Esophagus muscularis mucosa (tissue), 4 donors: Measurements from ENCODE around the gene DENND2A. TPM values are rescaled to one million over a fixed set of nuclear protein-coding genes. Genes with fewer than 3 reads are reported as not detected.
A peak's percentile ranks its signal among the peaks of the same experiment; 100 is the strongest.
"Not testable (repeated sequence)": the region's sequence is repeated elsewhere in the genome, so short reads cannot be mapped to it uniquely, and the experiment has no call there.

Experiments
- DNase-seq: peaks from one replicate; pipeline ENCODE4 v3.0.0-alpha.2; 2017; ENCODE audit errors: extremely low spot score
- H3K27ac ChIP-seq, 4 donors: fragments of 200-600 bp; sonication (generic); replicated peaks in 1 of 4; 1 replicate in 3 of 4; 2 replicates in 1 of 4; pipeline ENCODE4 v1.5.1; 2016 to 2019; ENCODE audit warnings: mild to moderate bottlenecking in 1 of 4
- H3K27me3 ChIP-seq, 4 donors: fragments of 200-600 bp; sonication (generic); one replicate each; pipeline versions ENCODE4 v1.5.1 to v1.6.0; 2016 to 2019
- H3K36me3 ChIP-seq, 4 donors: fragments of 200-600 bp; sonication (generic); one replicate each; pipeline ENCODE4 v1.5.1; 2016 to 2019
- H3K4me1 ChIP-seq, 4 donors: fragments of 200-600 bp; sonication (generic); one replicate each; pipeline ENCODE4 v1.5.1; 2016 to 2019
- H3K4me3 ChIP-seq, 4 donors: fragments of 200-600 bp; sonication (generic); 1 replicate in 2 of 4; 2 replicates in 2 of 4; pipeline ENCODE4 v1.5.1; 2016 to 2019; ENCODE audit warnings: mild to moderate bottlenecking in 4 of 4, moderate library complexity in 1 of 4
- H3K9me3 ChIP-seq, 4 donors: fragments of 200-600 bp; sonication (generic); 1 replicate in 3 of 4; 2 replicates in 1 of 4; pipeline ENCODE4 v1.5.1; 2016 to 2019
- EP300 ChIP-seq: sonication (generic); formaldehyde crosslinking; IDR thresholded peaks from one replicate; pipeline ENCODE4 v1.6.1; 2017; ENCODE audit warnings: antibody characterized with exemption
- POLR2A ChIP-seq: fragments of 450-650 bp; IDR thresholded peaks from one replicate; pipeline ENCODE4 v1.6.1; 2017; ENCODE audit warnings: antibody characterized with exemption, moderate library complexity, mild to moderate bottlenecking, low read depth
- POLR2AphosphoS5 ChIP-seq, 2 donors: sonication (generic); formaldehyde crosslinking; IDR thresholded peaks; one replicate each; pipeline ENCODE4 v1.6.1; 2017; ENCODE audit warnings: antibody characterized with exemption in 2 of 2
- WGBS: methylation state at CpG from one replicate; pipeline ENCODE4 v1.1.5; 2018; 5-methylcytosine and 5-hydroxymethylcytosine counted together
- intact Hi-C: fragments of 100-400 bp; cut with DNase I; formaldehyde crosslinking; loops from one replicate; pipeline ENCODE4 v1.15.1; 2023
- total RNA-seq, 4 donors: library from RNA; depleted of rRNA; stranded (reverse); fragments of >200 nt; gene quantifications; one replicate each; pipeline versions ENCODE4 v1.1.0 to v1.2.1, GENCODE V29; 2016
- TF ChIP-seq, protein P1 (sequence below), 3 experiments: fragments of 200-600 bp in 2 of 3; fragments of 450-650 bp in 1 of 3; sonication (generic) in 2 of 3; IDR thresholded peaks; one replicate each; pipeline ENCODE4 v1.5.1; 2017 to 2019; ENCODE audit warnings: antibody characterized with exemption in 3 of 3, mild to moderate bottlenecking in 2 of 3, moderate library complexity in 1 of 3

The DENND2A gene
- total RNA-seq, 4 donors from 2014 or later = 46.4 to 77.2 (median 59.2) TPM

GRCh38 chr7:140677496-140677895 lies 36.9 kb upstream of the DENND2A start:
- TF ChIP-seq POLR2AphosphoS5 (IDR thresholded peaks at IDR 0.05) = no peak
- TF ChIP-seq POLR2A = no peak
- TF ChIP-seq, protein P1, sequence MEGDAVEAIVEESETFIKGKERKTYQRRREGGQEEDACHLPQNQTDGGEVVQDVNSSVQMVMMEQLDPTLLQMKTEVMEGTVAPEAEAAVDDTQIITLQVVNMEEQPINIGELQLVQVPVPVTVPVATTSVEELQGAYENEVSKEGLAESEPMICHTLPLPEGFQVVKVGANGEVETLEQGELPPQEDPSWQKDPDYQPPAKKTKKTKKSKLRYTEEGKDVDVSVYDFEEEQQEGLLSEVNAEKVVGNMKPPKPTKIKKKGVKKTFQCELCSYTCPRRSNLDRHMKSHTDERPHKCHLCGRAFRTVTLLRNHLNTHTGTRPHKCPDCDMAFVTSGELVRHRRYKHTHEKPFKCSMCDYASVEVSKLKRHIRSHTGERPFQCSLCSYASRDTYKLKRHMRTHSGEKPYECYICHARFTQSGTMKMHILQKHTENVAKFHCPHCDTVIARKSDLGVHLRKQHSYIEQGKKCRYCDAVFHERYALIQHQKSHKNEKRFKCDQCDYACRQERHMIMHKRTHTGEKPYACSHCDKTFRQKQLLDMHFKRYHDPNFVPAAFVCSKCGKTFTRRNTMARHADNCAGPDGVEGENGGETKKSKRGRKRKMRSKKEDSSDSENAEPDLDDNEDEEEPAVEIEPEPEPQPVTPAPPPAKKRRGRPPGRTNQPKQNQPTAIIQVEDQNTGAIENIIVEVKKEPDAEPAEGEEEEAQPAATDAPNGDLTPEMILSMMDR (IDR thresholded peaks at IDR 0.05) = no peak
- TF ChIP-seq EP300 = no peak
- H3K36me3 ChIP-seq = peaks cover 13 to 60% (median 48%) of the 10 kb centered on the region in 4 donors
- H3K4me3 ChIP-seq = no peak overlapping the region
- no peaks in the 10 kb centered on the region for H3K9me3 ChIP-seq
- H3K4me1 ChIP-seq = peaks cover 24 to 40% (median 33%) of the 10 kb centered on the region in 4 donors
- no peak overlapping the region for H3K27ac ChIP-seq
- no peaks in the 10 kb centered on the region for H3K27me3 ChIP-seq
- intact Hi-C loops = loop anchor here (10.0 kb wide), 1 partner anchor 283 kb away; the partner anchor contains the start of gene SLC37A3
- DNase-seq = no peak
- WGBS = 92% methylated on average over 3 of the region's 3 CpGs

- not testable (repeated sequence) for H3K4me3 ChIP-seq, H3K27ac ChIP-seq, H3K9me3 ChIP-seq, DNase-seq, H3K27me3 ChIP-seq
- intact Hi-C loops = loop anchor here (10.0 kb wide), 1 partner anchor 282 kb away; the partner anchor contains the start of gene SLC37A3
- Histone ChIP-seq H3K36me3 (peaks cover 10 to 56% (median 44%) of the 10 kb centered on the region in 4 donors), H3K4me1 (peaks cover 28 to 45% (median 38%) of the 10 kb centered on the region in 4 donors)
- WGBS = 96% methylated on average over 11 of the region's 11 CpGs
Observed at GRCh38 chr7:140676956-140677355, 36.3 kb upstream of the DENND2A start.

DNA sequence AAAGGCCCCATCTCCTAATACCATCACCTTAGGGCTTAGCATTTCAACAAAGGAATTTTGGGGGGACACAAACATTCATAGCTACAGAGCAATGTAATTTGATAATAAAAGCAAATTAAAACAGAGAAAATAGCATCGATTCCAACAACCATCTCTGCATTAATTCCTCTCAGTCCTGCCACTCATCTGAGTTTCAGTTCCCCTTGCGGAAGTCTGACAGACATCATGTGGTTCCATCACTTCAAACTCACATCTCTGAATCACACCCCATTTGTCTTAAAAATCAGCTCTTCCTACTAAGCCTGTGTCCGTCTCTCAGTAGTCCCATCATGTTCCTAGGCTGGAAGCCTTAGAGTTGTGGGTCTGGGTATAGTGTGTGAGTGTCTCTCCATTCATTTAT lies 35.7 kb upstream of the DENND2A start:
- H3K4me3 ChIP-seq = no peak overlapping the region
- no peaks in the 10 kb centered on the region for H3K9me3 ChIP-seq
- TF ChIP-seq EP300 (no peak), POLR2AphosphoS5 (IDR thresholded peaks at IDR 0.05) (no peak), POLR2A (no peak)
- TF ChIP-seq, protein P1 (IDR thresholded peaks at IDR 0.05) = no peak
- intact Hi-C loops = loop anchor here (10.0 kb wide), 1 partner anchor 282 kb away; the partner anchor contains the start of gene SLC37A3
- no peak overlapping the region for H3K27ac ChIP-seq
- no peak for DNase-seq
- H3K27me3 ChIP-seq = no peaks in the 10 kb centered on the region
- 81% methylated on average over 3 of the region's 3 CpGs for WGBS
- H3K4me1 ChIP-seq = peaks cover 28 to 48% (median 40%) of the 10 kb centered on the region in 4 donors
- H3K36me3 ChIP-seq = peaks cover 10 to 49% (median 37%) of the 10 kb centered on the region in 4 donors

DNA sequence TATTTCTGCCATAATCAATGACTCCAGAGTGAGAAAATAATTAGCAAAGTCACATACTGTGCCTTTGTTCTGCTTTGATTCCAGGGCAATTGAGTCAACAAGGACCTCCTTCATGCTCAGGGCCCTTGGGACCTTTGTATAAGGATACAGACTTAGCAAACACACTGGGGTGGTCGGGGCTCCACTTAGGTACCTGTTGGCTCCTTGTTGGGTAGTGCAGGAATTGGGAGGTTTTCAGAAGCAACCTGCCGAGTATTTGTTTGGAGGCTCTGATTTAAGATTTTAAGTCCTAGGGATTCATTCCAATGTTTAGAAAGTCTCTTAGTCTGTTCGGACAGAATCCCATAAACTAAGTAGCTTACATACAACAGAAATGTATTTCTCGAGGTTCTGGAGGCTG lies 35.1 kb upstream of the DENND2A start:
- no peak for DNase-seq
- Histone ChIP-seq H3K9me3 (no peaks in the 10 kb centered on the region), H3K4me3 (no peak overlapping the region), H3K27ac (peak overlapping the region in 3 of 4 donors; percentile 24 to 84 (median 37)), H3K27me3 (no peaks in the 10 kb centered on the region), H3K36me3 (peaks cover 6 to 43% (median 31%) of the 10 kb centered on the region in 4 donors), H3K4me1 (peaks cover 28 to 48% (median 40%) of the 10 kb centered on the region in 4 donors)
- TF ChIP-seq POLR2AphosphoS5 (IDR thresholded peaks at IDR 0.05) = no peak
- TF ChIP-seq EP300 = no peak
- no peak for TF ChIP-seq POLR2A
- TF ChIP-seq, protein P1 (IDR thresholded peaks at IDR 0.05) = no peak
- intact Hi-C loops = loop anchor here (10.0 kb wide), 1 partner anchor 281 kb away; the partner anchor contains the start of gene SLC37A3
- WGBS = 74% methylated on average over 4 of the region's 4 CpGs

DNA sequence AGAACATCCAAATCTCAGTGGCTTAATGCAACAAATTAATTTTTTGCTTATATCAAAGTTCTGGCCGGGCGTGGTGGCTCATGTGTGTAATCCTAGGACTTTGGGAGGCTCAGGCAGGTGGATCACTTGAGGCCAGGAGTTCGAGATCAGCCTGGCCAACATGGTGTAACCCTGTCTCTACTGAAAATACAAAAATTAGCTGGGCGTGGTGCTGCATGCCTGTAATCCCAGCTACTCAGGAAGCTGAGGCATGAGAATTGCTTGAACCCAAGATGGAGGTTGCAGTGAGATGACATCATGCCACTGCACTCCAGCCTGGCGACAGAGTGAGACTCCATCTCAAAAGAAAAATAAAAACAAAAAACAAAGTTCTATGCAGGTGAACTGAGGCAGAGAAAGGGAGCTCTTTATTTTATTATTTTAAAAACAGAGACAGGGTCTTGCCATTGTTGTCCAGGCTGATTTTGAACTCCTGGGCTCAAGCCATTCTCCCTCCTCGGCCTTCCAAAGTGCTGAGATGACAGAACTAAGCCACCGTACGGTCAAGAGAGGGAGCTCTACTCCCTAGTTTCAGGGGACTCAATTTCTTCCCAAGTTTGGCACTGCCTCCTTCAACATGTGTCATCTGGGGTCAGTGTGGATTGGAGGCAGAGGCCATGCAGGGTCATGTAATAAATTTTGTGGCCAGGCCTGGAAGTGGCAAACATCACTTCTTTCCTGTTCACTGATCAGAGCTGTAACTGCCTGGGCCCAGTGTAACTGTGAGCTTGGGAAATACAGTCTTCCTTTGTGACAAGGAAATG lies 34.5 kb upstream of the DENND2A start:
- intact Hi-C loops = loop anchor here (10.0 kb wide), 1 partner anchor 280 kb away; the partner anchor contains the start of gene SLC37A3

More for the DNA sequence above, 34.5 kb upstream of the DENND2A start:
- WGBS = 53% methylated on average over 8 of the region's 8 CpGs
- Histone ChIP-seq H3K27me3 (no peaks in the 10 kb centered on the region), H3K4me3 (peak overlapping the region in 1 of 4 donors; percentile 10), H3K36me3 (peaks cover 2 to 37% (median 25%) of the 10 kb centered on the region in 4 donors), H3K27ac (peak overlapping the region in 3 of 4 donors; percentile 24 to 84 (median 37)), H3K9me3 (no peaks in the 10 kb centered on the region), H3K4me1 (peaks cover 28 to 48% (median 40%) of the 10 kb centered on the region in 4 donors)
- no peak for TF ChIP-seq POLR2A
- TF ChIP-seq, protein P1 (IDR thresholded peaks at IDR 0.05) = peak; percentile 44 to 52 (median 48)
- peak; percentile 25 to 53 for TF ChIP-seq POLR2AphosphoS5 (IDR thresholded peaks at IDR 0.05)
- DNase-seq = no peak
